HG03139 (cell line): ENCODE data around the gene OR2AT4.
"Not testable (repeated sequence)": the region's sequence is repeated elsewhere in the genome, so short reads cannot be mapped to it uniquely, and the experiment has no call there.

Experiments
- ATAC-seq: cut with Tn5 transposase; IDR thresholded peaks from one replicate; pipeline ENCODE4 v1.9.1; 2021; ENCODE audit not compliant: unreplicated experiment

Gene OR2AT4

DNA sequence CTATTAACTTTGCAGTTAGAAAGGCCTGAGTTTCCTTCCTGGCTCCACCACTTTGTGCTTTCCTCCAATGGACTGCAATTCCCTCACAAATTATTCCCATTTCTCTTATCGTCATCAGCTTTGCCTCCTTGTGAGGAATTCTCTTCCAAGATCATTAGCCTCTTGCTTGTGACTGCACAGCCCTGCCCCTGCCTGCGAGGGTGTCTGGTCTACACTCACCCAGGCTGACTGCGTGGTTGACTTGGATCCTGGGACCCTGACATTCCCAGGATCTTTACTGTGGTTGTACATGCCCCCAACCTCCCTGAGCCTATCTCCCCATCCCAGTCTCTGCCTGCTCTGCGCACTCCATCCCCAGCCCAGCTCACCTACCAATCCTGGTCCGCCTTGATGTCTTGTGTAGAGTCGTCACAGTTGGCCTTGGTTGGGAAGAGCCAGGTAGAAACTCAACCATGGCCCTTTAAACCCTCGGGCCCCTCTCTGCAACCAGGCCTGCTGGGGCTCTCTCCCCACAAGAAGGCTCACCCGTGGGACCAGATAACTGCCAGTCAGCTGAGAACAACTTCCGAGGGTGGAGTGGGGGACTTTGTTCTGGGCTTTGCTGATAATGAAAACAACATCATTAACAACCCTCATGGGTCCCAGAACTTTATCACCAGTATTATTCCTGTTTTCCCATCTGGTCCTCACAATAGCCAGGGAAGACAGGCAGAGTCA, at the start of gene OR2AT4:
Gene OR2AT4, minus strand, starts transcription at position 421 of the 717 bp plus-strand sequence.
- ATAC-seq = no peak

DNA sequence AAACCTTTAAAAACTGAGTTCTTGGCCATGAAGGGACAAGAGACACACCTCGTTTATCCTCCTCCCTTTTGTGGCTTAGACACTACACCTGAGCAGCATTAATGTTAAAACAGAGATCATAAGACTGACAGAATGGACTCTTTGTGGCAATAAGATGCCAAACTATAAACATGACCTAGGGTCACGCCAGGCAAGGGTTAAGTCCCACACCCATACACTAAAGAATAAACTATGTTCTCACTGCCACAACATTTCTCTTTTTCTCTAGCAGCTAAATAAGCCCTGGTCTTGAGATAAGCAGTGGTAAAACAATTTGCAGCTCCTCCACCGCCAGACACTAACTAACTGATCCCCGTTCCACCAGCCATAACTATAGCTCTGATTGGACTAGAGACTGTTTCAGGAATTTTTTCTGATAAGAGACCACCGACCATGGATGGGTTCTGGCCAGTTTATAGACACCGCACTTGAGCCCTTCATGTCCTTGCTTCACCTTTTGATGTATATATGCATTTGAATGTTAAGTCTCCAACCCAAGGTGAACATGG, 49.4 kb upstream of the OR2AT4 start:
- ATAC-seq = no peak

DNA sequence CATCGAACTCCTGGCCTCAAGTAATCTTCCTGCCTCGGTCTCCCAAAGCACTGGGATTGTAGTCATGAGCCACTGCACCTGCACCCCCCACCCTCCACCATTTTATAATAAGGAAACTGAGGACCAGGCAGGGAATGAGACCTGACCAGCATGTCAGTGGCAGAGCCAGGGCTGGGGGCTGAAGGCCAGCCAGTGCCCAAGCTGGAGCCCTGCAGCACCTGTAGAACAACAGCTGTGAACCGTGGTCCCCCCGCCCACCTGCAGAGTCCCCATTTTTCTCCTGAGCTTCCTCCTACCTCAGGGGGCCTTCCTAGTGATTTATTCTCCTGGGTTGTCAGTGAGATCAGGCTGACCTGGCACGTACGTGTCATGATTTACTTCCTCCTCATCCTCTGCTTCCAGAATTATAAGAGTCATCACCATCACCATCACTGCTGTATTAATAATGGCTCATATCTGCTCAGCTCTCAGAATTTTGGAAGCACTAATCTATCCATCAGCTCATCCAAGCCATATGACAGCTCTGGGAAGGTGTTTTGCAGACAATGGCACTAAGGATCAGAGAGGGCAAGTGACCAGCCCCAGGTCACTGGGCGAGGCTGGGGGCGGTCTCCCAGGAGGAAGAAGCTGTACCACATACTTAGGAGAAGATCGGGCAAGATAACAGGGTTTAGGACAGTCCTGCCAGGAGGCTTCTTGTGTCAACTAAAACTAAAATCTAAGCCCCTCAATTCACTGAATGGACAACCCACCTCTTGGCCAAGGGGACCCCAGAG, 48.7 kb upstream of the OR2AT4 start:
- ATAC-seq = no peak

DNA sequence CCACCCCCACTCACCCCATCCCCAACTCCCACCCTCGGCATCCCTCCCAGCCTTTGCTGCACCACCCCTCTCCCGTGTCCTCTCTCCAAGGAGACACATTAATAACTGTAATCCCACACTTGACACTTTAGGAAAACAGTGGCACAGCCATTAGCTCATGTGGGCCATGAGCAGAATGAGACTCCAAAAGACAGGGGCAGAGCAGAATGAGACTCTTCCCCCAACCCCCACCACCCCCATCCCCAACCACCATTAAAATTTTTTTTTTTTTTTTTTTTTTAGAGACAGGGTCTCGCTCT, 48.0 kb upstream of the OR2AT4 start:
- ATAC-seq = no peak

DNA sequence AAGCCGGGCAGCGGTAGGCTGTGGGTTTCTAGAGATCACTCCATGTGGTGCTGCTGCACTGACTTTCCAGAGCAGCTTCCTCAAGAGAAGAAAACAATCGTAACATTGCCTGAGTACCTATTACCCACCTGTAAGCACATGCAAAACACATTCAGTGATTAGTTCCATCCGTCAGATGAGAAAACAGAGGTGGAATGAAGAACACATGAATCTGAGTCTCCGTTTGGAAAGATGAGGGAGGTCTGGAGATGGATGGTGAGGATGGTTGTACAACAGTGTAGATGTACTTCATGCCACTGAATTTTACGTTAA, 46.7 kb upstream of the OR2AT4 start:
- ATAC-seq = no peak

DNA sequence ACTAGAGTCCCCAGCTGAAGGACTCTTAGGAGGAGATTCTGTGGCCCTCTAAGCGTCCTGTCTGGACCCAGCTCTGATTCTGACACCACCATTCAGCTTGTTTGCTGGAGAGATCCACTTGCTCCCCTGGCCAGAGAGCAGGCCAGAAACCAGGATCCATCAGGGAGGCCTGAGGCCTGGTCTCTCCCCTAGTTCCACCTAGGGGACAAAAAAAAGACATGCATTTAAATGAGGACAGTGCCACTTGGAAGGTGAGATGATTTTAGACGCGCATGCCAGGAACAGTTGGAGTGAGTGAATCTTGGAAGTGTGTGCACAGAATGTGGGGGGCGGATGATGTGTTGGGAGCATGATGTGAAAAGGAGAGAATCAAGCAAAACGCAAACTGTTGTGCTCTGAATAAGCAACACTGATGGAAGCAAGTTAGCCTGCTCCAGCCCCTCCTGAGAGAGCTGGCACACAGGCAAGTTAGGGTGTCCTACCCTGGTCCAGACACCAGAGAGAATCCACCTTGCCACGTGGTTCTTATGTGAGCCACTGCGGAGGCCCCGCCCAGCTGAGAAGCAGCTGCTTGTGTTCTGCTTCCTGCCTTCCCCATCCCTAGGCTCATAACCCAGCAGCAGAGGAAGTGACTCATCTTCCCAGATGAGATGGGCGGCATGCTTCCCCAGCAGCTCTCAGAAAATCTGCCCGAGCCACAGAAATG, 46.2 kb upstream of the OR2AT4 start:
- peak; percentile 55 for ATAC-seq

DNA sequence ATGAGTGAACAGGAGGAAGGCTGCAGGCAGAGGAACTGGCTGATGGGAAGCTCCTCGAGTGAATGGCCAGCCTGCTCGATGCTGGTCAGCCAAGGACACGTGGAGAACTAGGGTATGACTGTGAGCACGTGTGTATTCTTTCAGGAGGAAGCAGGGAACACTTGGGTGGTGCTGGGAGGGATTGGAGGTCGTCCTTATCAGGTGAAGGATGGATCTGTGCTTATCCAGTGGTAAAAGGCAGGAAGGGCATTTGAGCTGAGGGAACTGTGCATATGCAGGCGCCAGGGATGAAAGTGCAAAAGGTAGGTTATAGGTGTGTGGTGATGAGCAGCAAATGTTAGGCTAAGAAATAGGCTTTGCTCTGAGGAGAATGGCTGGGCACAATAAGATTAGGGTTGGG, 44.5 kb upstream of the OR2AT4 start:
- no peak for ATAC-seq

DNA sequence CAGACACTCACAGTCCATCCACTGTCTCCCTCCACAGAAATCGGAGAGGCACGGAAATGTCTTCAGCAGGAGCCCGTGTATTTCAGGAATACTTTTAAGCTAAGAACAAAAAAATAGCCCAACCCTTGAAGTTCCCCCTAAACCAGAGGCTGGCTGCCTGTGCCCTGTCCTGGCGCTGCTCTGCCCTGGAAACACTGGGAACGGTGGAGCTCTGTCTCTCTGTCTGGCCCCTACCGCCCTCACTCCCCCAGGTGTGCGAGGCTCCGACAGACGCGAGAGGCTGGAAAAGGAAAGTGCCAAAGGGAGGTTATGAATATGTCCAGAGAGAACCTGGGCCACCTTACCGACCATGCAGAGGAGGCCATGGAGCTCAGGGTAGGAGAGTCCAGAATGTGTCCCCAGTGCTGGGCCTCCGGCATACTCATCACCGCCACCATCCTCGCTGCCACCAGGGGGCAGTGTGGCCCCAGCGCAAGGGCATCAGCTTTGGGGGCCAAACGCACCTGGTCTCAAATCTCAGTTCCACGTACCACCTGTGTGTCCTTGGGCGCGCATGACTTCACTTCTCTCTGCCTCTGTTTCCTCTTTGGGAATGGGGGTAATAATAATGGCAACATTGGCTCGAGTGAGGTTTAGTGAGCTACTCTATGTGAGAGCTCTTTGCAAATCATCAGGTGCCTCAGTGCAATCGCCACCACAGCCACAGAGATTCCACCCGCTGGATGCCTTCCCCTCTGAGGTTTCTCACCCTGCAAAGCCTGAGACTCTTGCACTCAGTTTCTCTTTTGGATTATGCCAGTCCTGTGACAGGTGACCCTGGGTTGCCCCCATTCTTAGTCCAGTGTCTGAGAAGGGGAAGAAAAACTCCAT, 43.8 kb upstream of the OR2AT4 start:
- ATAC-seq = no peak

DNA sequence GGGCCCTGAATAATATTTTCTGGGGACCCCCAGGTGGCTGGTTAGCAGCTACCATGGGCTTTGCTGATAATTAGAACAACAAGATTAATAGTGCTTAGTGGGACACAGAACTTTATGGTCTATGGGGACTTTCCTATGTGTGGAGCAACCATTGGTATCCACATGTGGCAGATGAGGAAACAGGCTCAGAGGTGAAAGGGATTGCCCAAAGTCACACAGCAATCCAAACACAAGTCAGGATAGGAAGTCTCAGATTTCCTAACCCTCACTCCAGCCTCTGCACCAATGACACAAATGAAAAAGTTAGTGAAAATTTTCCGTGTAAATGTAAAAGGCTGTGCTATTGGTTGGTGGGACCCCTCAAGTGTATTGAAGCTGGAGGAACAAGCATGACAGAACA, 39.0 kb upstream of the OR2AT4 start:
- ATAC-seq = no peak

DNA sequence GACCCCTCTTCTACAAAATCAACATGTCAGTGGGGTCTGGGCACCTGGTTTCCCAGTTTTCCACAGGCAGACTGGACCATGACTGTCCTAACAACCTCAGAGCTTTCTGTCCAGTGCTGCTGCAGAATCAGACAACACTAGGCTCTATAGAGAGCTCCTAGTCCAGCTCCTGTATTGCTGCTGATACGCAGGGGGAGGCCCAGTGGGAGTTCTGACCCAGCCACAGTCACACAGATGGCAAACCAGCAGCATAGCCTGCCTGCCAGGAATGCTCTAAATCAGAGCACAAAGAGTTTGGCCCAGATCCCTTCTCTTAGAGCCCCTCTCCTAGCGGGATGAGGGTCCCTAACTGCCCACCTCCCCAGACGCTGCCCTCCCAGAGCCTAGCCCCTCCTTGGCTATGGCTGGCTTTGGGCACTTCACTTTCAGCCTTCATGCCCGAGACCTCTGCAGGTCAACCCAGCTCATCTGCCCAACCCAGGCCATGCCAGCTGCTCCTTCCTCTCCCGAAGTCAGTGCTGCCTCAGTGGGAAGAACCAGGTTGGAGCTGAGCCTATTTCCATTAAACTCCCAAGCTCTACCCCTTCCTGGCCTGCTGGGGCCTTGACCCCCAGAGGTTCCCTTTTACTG, 38.5 kb upstream of the OR2AT4 start:
- ATAC-seq = no peak

DNA sequence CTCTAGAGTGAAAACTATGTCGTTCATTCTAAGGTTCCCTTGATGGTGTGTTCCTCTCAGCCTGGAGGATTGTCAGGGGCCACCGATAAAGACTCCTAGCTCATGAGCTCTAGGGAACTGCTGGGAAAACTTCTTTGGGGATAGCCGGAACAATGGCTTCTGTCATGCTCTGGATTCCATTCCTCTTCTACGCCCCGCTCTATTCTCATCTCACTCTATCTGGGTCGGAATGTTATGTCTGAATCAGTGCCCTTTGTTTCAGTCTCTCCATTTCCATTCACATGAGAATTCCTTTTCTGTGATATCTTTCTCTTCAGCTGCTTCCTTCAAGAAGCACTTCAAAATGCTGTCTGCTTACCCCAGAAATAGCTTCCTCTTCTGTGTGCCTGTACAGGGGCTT, 37.3 kb upstream of the OR2AT4 start:
- no peak for ATAC-seq

DNA sequence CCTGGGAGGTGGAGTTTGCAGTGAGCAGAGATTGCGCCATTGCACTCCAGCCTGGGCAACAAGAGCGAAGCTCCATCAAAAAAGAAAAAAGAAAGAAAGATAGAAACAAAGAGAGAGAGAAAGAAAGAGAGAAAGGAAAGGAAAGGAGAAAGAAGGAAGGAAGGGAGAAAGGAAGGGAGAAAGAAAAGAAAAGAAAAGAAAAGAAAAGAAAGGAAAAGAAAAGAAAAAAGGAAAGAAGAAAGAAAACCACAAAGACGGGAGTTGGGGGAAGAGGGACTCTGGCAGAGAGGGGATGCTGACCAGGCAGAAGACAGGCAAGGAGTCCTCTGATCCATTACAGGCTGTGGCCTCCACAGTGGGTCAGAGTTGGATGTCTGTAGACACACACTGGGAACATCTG, 35.4 kb upstream of the OR2AT4 start:
- no peak for ATAC-seq

DNA sequence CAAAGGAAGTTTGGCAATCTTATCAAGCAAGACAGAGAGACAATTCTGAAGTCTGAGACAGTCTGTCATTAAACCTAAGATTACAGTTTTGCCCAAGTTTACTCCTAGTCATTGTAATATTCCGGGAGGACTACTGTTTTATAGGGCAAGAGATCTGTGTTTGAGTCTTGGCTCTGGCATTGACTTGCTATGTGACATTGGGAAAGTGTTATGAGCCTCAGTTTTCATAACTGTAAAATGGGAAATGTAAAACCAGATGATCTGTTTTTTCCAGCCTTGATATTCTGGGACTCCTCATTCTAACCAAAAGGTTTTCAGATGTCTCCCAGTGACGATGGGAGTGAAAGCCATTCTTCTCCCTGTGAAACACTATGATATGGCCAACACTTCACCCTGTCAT, 29.9 kb upstream of the OR2AT4 start:
- ATAC-seq = no peak

DNA sequence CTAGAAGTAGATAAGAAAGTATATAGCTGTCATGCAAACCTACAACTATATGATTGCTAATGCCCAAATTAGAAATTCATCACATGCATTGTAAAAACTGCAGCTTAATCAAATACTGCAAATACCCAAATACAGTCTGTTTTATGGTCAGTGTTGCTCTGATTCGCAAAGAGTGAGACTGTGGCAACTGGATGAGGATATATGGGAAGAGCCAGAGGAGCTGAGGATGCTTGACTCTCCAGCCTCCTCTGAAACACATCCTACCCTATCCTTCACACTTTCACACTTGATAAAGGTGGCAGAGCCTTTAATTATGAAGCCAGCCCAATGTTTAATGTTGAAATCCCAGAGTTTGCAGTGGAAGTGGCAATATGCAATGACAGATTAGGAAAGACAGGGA, 21.9 kb upstream of the OR2AT4 start:
- ATAC-seq = no peak

DNA sequence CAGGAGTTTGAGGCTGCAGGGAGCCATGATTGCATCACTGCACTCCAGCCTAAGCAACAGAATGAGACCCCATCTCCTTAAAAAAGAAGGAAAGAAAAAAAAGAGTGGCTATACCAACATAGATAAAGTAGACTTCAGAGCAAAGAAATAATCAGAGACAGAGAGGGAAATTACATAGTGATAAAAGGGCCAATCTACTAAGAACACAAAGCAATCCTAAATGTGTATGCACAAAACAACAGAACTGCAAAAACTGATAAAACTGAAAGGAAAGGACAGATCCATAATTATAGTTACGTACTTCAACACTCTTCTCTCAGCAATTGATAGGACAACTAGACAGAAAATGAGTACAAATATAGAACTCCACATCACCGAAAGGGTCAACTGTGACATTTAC, 17.8 kb upstream of the OR2AT4 start:
- no peak for ATAC-seq

DNA sequence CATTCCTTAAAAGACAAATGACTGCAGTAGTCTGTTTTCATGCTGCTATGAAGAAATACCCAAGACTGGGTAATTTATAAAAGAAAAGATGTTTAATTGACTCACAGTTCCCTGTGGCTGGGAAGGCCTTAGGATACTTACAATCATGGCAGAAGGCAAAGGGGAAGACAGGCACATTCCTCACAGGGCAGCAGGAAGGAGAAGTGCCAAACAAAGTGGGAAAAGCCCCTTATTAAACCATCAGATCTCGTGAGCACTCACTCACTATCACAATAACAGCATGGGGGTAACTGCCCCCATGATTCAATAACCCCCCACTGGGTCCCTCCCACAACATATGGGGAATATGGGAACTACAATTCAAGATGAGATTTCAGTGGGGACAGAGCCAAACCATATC, 16.4 kb upstream of the OR2AT4 start:
- no peak for ATAC-seq

DNA sequence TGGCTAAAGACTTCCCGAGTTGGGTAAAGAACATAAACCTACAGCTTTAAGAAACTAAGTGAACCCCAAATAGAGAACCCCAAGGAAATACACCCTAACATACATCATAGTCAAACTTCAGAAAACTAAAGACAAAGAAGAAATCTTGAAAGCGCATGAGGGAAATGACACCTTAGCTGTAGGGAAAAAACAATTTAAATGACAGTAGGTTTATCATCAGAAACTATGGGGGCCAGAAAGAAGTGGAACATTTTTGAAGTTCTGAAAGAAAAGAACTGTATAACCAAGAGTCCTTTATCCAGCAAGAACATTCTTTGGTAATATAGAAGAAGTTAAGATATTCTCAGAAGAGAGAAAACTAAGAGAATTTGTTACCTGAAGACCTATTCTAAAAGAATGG, 15.5 kb upstream of the OR2AT4 start:
- no peak for ATAC-seq

DNA sequence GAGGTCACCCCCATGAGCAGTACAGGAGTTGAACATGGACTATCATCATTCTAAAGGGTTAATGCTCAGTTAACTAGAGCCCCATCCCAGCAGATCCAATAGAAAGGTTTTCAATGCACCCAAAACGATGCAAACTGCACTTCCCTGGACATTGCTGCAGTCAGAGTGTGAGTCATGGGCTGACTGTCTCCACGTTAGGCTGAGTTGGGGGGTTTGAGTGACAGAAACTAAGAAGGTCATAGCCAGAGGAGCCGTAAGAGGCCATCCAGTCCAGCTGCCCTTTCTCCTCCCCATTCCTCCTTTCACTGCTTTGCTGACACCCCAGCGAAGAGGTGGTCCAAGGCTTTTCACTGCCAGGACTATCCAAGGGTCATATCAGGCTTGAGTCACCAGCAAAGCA, 10.5 kb upstream of the OR2AT4 start:
- ATAC-seq = no peak

DNA sequence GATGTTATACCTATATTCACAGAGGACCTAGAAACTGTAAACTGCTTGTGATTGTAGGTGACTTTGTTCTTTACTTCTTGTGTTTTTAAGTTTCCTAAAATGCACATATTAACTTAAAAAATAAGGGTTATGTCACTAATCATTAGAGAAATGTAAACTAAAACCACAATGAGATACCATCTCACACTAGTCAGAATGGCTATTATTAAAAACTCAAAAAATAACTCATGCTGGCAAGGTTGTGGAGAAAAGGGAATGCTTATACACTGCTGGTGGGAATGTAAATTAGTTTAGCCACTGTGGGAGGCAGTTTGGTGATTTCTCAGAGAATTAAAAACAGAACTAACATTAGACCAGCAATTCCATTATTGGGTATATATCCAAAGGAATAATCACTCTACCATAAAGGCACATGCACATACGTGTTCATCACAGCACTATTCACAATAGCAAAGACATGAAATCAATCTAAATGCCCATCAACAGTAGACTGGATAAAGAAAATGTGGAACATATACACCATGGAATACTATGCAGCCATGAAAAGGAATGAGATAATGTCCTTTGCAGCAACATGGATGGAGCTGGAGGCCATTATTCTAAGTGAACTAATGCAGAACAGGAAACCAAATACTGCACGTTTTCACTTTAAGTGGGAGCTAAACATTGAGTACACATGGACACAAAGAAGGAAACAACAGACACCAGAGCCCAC, 9.4 kb upstream of the OR2AT4 start:
- not testable (repeated sequence) for ATAC-seq

DNA sequence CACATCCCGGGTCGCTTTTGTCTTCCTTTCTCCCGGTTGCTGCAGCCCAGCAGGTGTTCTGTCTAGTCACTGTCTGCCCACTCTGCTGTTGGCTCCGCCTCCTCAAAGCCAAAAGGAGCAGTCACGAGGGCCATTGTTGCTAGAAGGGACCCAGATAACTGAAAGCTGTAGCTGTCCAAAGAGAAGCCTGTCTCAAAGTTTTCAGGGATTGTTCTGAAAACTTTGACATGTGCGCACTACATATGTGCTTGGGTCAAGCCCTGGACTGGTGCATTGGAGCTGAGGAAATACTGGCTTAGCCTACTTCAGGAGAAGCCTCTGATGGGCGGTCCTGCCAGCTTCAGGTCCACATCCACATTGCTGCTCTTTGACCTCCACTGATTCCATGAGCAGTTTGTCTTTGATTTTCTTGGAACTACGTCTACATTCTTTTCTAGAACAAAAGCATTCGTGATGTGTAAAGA, 8.8 kb upstream of the OR2AT4 start:
- ATAC-seq = no peak
